K562 (cell line): ENCODE data around the gene PDIA3. TPM values are rescaled to one million over a fixed set of nuclear protein-coding genes. Genes with fewer than 3 reads are reported as not detected.
A peak's percentile ranks its signal among the peaks of the same experiment; 100 is the strongest.

Experiments used
- ATAC-seq: fragments of 200-7000 bp; cut with Tn5 transposase; 3 replicates; pipeline ENCODE4 v1.9.1; 2020; ENCODE audit warnings: moderate library complexity
- BruUV-seq: library from RNA; stranded (reverse); fragments of 400-500 nt; replicated peaks from 2 replicates; lab custom pipeline; 2021; lab: Mats Ljungman, UMichigan
- CTCF ChIA-PET: fragments of 300-600 bp; formaldehyde crosslinking; extraction: SDS; loops from one replicate; lab custom pipeline; 2021; ENCODE audit warnings: low intra/inter-chr PET ratio; lab: Yijun Ruan, JAX
- POLR2A ChIA-PET: fragments of 300-600, 350-650 bp; sonication (Branson Sonifier 250); formaldehyde crosslinking; extraction: SDS; loops from one replicate; lab custom pipeline; 2021; ENCODE audit warnings: antibody characterized with exemption, inconsistent platforms; lab: Yijun Ruan, JAX
- DNase-seq, 4 experiments: peaks; one replicate each; pipeline versions ENCODE4 v3.0.0 to v3.0.0-alpha.2; 2011 to 2018; ENCODE audit warnings: low spot score in 3 of 4, mixed read lengths in 3 of 4; ENCODE audit errors: extremely low read depth in 1 of 4
- FAIRE-seq: peaks from 2 replicates; lab custom pipeline; 2011; peaks lifted over from hg19 to GRCh38; lab: Jason Lieb, UNC
- H2AFZ ChIP-seq: 2 replicates; pipeline ENCODE4 v1.6.0; 2011; ENCODE audit warnings: low read depth, low read length, control low read depth, inconsistent platforms
- H3K27ac ChIP-seq: fragments of 200-600 bp; 3 replicates; pipeline ENCODE4 v1.8.0; 2011; ENCODE audit warnings: low read depth, mild to moderate bottlenecking, control low read depth, inconsistent platforms, low read length, moderate library complexity, mixed read lengths; ENCODE audit errors: extremely low read depth
- H3K27me3 ChIP-seq, 2 experiments: fragments of 300-600 bp in 1 of 2; 2 replicates in 1 of 2; 3 replicates in 1 of 2; pipeline versions ENCODE4 v1.6.0 to v1.8.0; 2011; ENCODE audit warnings: inconsistent platforms in 2 of 2, low read length in 2 of 2, mild to moderate bottlenecking in 1 of 2, mixed read lengths in 1 of 2, moderate library complexity in 1 of 2; ENCODE audit not compliant: control insufficient read depth in 2 of 2, insufficient read depth in 2 of 2
- H3K36me3 ChIP-seq: fragments of 300-600 bp; 3 replicates; pipeline ENCODE4 v1.8.0; 2011; ENCODE audit warnings: mild to moderate bottlenecking, low read length, inconsistent platforms; ENCODE audit not compliant: control insufficient read depth, insufficient read depth
- H3K4me1 ChIP-seq, 2 experiments: fragments of 200-600 bp in 1 of 2; replicated peaks in 1 of 2; 2 replicates in 1 of 2; 3 replicates in 1 of 2; pipeline versions ENCODE4 v1.5.1 to v1.8.0; 2011; ENCODE audit warnings: inconsistent platforms in 2 of 2, low read length in 2 of 2, mild to moderate bottlenecking in 1 of 2, mixed read lengths in 1 of 2, moderate library complexity in 1 of 2; ENCODE audit not compliant: control insufficient read depth in 2 of 2, insufficient read depth in 2 of 2
- H3K4me2 ChIP-seq: 2 replicates; pipeline ENCODE4 v1.6.1; 2011; ENCODE audit warnings: low read length, control low read depth, inconsistent platforms, mixed read lengths; ENCODE audit not compliant: insufficient read depth
- H3K4me3 ChIP-seq: fragments of 200-600 bp; sonication (generic), shearing (Covaris generic); 2 replicates; pipeline ENCODE4 v1.5.1; 2016; ENCODE audit warnings: control low read depth, inconsistent platforms
- H3K79me2 ChIP-seq: fragments of 200-600 bp; 3 replicates; pipeline ENCODE4 v1.8.0; 2011; ENCODE audit warnings: low read length, inconsistent platforms; ENCODE audit not compliant: control insufficient read depth, insufficient read depth
- H3K9ac ChIP-seq, 2 experiments: 2 replicates each; pipeline versions ENCODE4 v1.6.0 to v1.6.1; 2011; ENCODE audit warnings: low read depth in 2 of 2, low read length in 2 of 2, control low read depth in 1 of 2, inconsistent platforms in 1 of 2, mild to moderate bottlenecking in 1 of 2, mixed read lengths in 1 of 2; ENCODE audit not compliant: insufficient read depth in 1 of 2
- H3K9me1 ChIP-seq: one replicate; pipeline ENCODE4 v1.6.0; 2011; ENCODE audit warnings: inconsistent platforms, mild to moderate bottlenecking, low read length, moderate library complexity; ENCODE audit not compliant: control insufficient read depth, insufficient read depth
- H3K9me3 ChIP-seq: replicated peaks from 2 replicates; pipeline ENCODE4 v1.5.1; 2011; ENCODE audit warnings: low read depth, low read length, inconsistent platforms; ENCODE audit not compliant: control insufficient read depth, insufficient read depth
- H4K20me1 ChIP-seq: replicated peaks from 2 replicates; pipeline ENCODE4 v1.6.1; 2011; ENCODE audit warnings: low read length, inconsistent platforms, mixed read lengths; ENCODE audit not compliant: control insufficient read depth, insufficient read depth
- EGR1 ChIP-seq: fragments of 450-650 bp; conservative IDR thresholded peaks from 2 replicates; pipeline ENCODE4 v1.6.1; 2017; ENCODE audit warnings: mild to moderate bottlenecking
- MAZ ChIP-seq, 2 experiments: fragments of 450-650 bp in 1 of 2; sonication (generic) in 1 of 2; formaldehyde crosslinking; IDR thresholded peaks in 1 of 2; conservative IDR thresholded peaks in 1 of 2; 2 replicates each; pipeline versions ENCODE4 v1.4.0 to v1.5.0; 2020; ENCODE audit warnings: mild to moderate bottlenecking in 1 of 2, missing genetic modification reagents in 1 of 2
- PCBP1 ChIP-seq: fragments of 200-400 bp; formaldehyde crosslinking; IDR thresholded peaks from 2 replicates; pipeline ENCODE4 v1.6.1; 2018; ENCODE audit warnings: mild to moderate bottlenecking, low read depth, low read length; ENCODE audit not compliant: poor library complexity, severe bottlenecking
- POLR2A ChIP-seq: fragments of 450-650 bp; conservative IDR thresholded peaks from 2 replicates; pipeline ENCODE4 v1.6.1; 2016
- POLR2G ChIP-seq: fragments of 200-400 bp; formaldehyde crosslinking; IDR thresholded peaks from 2 replicates; pipeline ENCODE4 v1.6.1; 2017; ENCODE audit warnings: low read depth, mild to moderate bottlenecking, antibody characterized with exemption, low read length, moderate library complexity
- RBBP5 ChIP-seq: fragments of 200-600 bp; sonication (generic); IDR thresholded peaks from 2 replicates; pipeline ENCODE4 v1.6.1; 2012; ENCODE audit warnings: borderline replicate concordance, mild to moderate bottlenecking, low read length, control low read depth, inconsistent platforms; ENCODE audit not compliant: insufficient read depth, poor library complexity, severe bottlenecking
- TAF9B ChIP-seq: fragments of 450-650 bp; IDR thresholded peaks from 2 replicates; pipeline ENCODE4 v1.6.1; 2018; ENCODE audit warnings: mild to moderate bottlenecking; ENCODE audit not compliant: partially characterized antibody
- WGBS: fragments of 100-300 bp; shearing (Covaris generic); methylation state at CpG from one replicate; pipeline ENCODE4 v1.1.6; 2016; ENCODE audit warnings: low coverage, mixed read lengths; ENCODE audit not compliant: insufficient coverage; ENCODE audit errors: missing lambda C conversion rate; 5-methylcytosine and 5-hydroxymethylcytosine counted together
- in situ Hi-C: fragments of 300-500 bp; cut with MboI; formaldehyde crosslinking; loops from 4 replicates; pipeline ENCODE4 v1.15.0; 2018; ENCODE audit warnings: inconsistent platforms, mixed read lengths
- intact Hi-C: fragments of 100-400 bp; cut with micrococcal nuclease; formaldehyde crosslinking; loops from 2 replicates; pipeline ENCODE4 v1.14.2; 2022
- polyA plus RNA-seq, 8 experiments: library from polyadenylated mRNA; depleted of rRNA in 4 of 8; stranded (reverse) in 5 of 8; unstranded in 3 of 8; fragments of >200 nt; fragmentation: Nextera tagmentation in 2 of 8; fragmentation: Illumina TruSeq in 1 of 8; extraction: Ambion mirVana in 2 of 8; extraction: Trizol in 1 of 8; gene quantifications; 2 replicates each; pipeline versions ENCODE4 v1.2.1 to v1.2.3, GENCODE V29; 2011 to 2014; ENCODE audit warnings: inconsistent platforms in 1 of 8, missing spikeins in 1 of 8
- total RNA-seq, 7 experiments: library from RNA; depleted of rRNA in 6 of 7; stranded (reverse); fragments of >200 nt in 6 of 7; fragmentation: Illumina TruSeq in 2 of 7; extraction: Trizol in 2 of 7; gene quantifications; 2 replicates each; pipeline versions ENCODE4 v1.2.1 to v1.2.3, GENCODE V29; 2011 to 2021; ENCODE audit warnings: low replicate concordance in 1 of 7
- TF ChIP-seq, protein P1 (sequence below): sonication (generic); formaldehyde crosslinking; IDR thresholded peaks from 2 replicates; pipeline ENCODE4 v1.8.1; 2022; ENCODE audit warnings: missing genetic modification reagents

The PDIA3 gene
- total and polyA plus RNA-seq, 9 of the 15 experiments (the other 6 are each of a cell fraction or from before 2014, with no cell fraction given), result 13.5 to 386 (median 149) TPM

DNA sequence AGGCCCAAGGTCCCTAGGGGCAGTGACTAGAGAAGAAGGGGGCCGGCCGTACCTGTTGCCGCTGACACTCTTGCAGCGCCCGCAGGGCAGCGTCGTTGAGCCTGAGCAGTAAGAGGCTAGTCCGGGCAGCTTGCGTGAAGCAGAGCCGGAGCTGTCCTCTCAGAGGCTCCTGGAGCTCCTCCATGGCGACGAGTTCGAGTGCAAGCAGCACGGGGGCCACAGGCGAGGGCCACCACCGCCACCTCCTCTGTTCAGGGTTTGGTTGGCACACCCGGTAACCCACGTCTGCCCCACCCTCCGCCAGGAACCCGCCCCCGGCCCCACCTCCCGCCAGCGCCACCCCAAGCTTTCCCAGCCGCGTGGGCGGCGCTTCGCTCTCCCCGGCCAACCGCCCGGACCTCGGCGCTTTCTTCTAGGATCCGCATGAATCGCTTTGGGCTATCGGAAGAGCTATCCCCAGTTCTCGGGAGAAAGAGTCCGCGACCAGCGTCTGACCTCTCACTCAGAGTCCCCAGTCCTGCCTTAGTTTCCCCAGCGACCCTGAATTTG, 30.6 kb downstream of the PDIA3 start, which contains the start of gene ELL3:
TSS of gene ELL3 (minus strand) at position 249 of the 549 bp plus-strand sequence. CDS start at position 184, 65 bp downstream.
- in situ Hi-C loops, result no loop called here

More for the DNA sequence above, 30.6 kb downstream of the PDIA3 start, which contains the start of gene ELL3:
- 52% methylated on average over 27 of the region's 41 CpGs for WGBS
- Histone ChIP-seq H3K9me1 (no peaks in the 10 kb centered on the region), H3K27me3 (no peaks in the 10 kb centered on the region), H3K9ac (peak within 1 kb of the TSS; percentile 64 to 91), H3K9me3 (no peaks in the 10 kb centered on the region)
- BruUV-seq, result no TSS peak
- POLR2A ChIA-PET, result interaction anchor here (0.6 to 3.2 kb wide), 13 partner anchors 10 to 371 kb away, joined by 3 to 13 read pairs (median 3); partner anchors contain the start of genes HYPK and SERF2
- DNase-seq, result peak; percentile 44 to 63 (median 61)
- TF ChIP-seq POLR2A, result peak; percentile 50; the same call in 1 of the 2 replicates
- peak; percentile 52 for TF ChIP-seq RBBP5
- TF ChIP-seq, protein P1, sequence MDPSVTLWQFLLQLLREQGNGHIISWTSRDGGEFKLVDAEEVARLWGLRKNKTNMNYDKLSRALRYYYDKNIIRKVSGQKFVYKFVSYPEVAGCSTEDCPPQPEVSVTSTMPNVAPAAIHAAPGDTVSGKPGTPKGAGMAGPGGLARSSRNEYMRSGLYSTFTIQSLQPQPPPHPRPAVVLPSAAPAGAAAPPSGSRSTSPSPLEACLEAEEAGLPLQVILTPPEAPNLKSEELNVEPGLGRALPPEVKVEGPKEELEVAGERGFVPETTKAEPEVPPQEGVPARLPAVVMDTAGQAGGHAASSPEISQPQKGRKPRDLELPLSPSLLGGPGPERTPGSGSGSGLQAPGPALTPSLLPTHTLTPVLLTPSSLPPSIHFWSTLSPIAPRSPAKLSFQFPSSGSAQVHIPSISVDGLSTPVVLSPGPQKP, result no peak
- TF ChIP-seq POLR2G, result peak; percentile 47; the same call in 1 of the 2 replicates
- TF ChIP-seq PCBP1, result peak; percentile 22
- TF ChIP-seq EGR1, result peak; percentile 64
- 0 out of 4 replicates have a peak, but pooled peaks of 1 of the 2 experiments have one; percentile 27 for TF ChIP-seq MAZ (CRISPR knock-in tag; conservative IDR thresholded peaks at IDR 0.05 in 1 of 2, IDR thresholded peaks at IDR 0.05 in 1 of 2)
- TF ChIP-seq TAF9B, result no peak
- TF ChIP-seq, all 486 proteins: peak for 6
- CTCF ChIA-PET, result no interaction called here
- Histone ChIP-seq H3K4me1 (peaks cover 4 to 19% of the 10 kb centered on the region in 2 experiments; a peak in 4 of 5 replicates), H3K36me3 (peaks cover 24% of the 10 kb centered on the region), H4K20me1 (no peaks in the 10 kb centered on the region; the same call in 1 of the 2 replicates), H3K27ac (peak within 1 kb of the TSS; percentile 70), H3K79me2 (no peaks in the 10 kb centered on the region), H3K4me3 (peak within 1 kb of the TSS; percentile 32), H2AFZ (peak within 1 kb of the TSS; percentile 88), H3K4me2 (peak within 1 kb of the TSS; percentile 75)
- intact Hi-C loops, result no loop called here
- FAIRE-seq (no peak), ATAC-seq (peak; percentile 74)
